MM.1S (cell line): ENCODE measurements around the gene CCER1.

Source experiments
- CTCF ChIP-seq: fragments of 300-600 bp; sonication (generic); IDR thresholded peaks from 2 replicates; pipeline ENCODE4 v1.5.1; 2016; ENCODE audit warnings: antibody characterized with exemption, low read length, mixed read lengths
- EZH2 ChIP-seq: fragments of 300-600 bp; sonication (generic); optimal IDR thresholded peaks from 2 replicates; pipeline ENCODE3; 2017; ENCODE audit warnings: low read depth, mild to moderate bottlenecking, antibody characterized with exemption, low read length, mixed read lengths
- EZH2phosphoT487 ChIP-seq: fragments of 300-600 bp; sonication (generic); IDR thresholded peaks from 2 replicates; pipeline ENCODE4 v1.6.1; 2018; ENCODE audit warnings: antibody characterized with exemption, low read length

- no peak for TF ChIP-seq CTCF
- no peak for TF ChIP-seq EZH2
- no peak for TF ChIP-seq EZH2phosphoT487
Observed at GRCh38 chr12:90972226-90972625, 17.2 kb upstream of the CCER1 start.
